Right atrium auricular region (tissue), 2 donors: ENCODE results near the gene STEAP3. TPM values are rescaled to one million over a fixed set of nuclear protein-coding genes. Genes with fewer than 3 reads are reported as not detected.
A peak's percentile ranks its signal among the peaks of the same experiment; 100 is the strongest.
"Not testable (repeated sequence)": the region's sequence is repeated elsewhere in the genome, so short reads cannot be mapped to it uniquely, and the experiment has no call there.

Experiments used
- DNase-seq: peaks from one replicate; pipeline ENCODE4 v3.0.0-alpha.2; 2019; ENCODE audit warnings: low spot score
- H3K27ac ChIP-seq, 2 donors: fragments of 200-600 bp; sonication (generic); 1 replicate in 1 of 2; 2 replicates in 1 of 2; pipeline ENCODE4 v1.5.1; 2016 to 2019
- H3K27me3 ChIP-seq, 2 donors: fragments of 200-600 bp; sonication (generic); one replicate each; pipeline versions ENCODE4 v1.5.1 to v1.6.0; 2017 to 2019
- H3K36me3 ChIP-seq: fragments of 200-600 bp; sonication (generic); one replicate; pipeline ENCODE4 v1.5.1; 2016
- H3K4me1 ChIP-seq, 2 donors: fragments of 200-600 bp; sonication (generic); one replicate each; pipeline versions ENCODE4 v1.5.1 to v1.6.0; 2017 to 2019
- H3K4me3 ChIP-seq, 2 donors: fragments of 200-600 bp; sonication (generic); 1 replicate in 1 of 2; 2 replicates in 1 of 2; pipeline ENCODE4 v1.5.1; 2017 to 2019; ENCODE audit warnings: mild to moderate bottlenecking in 1 of 2, moderate library complexity in 1 of 2
- H3K9me3 ChIP-seq, 2 donors: fragments of 200-600 bp; sonication (generic); one replicate each; pipeline ENCODE4 v1.5.1; 2019
- CTCF ChIP-seq, 2 donors: fragments of 200-600 bp; sonication (generic); IDR thresholded peaks; one replicate each; pipeline ENCODE4 v1.5.1; 2019; ENCODE audit warnings: antibody characterized with exemption in 2 of 2
- total RNA-seq, 2 donors: library from RNA; depleted of rRNA; stranded (reverse); fragments of >200 nt; gene quantifications; one replicate each; pipeline ENCODE4 v1.1.0, GENCODE V29; 2016

The STEAP3 gene
- total RNA-seq, 2 donors from 2014 or later: 4.4 to 8.2 TPM

DNA sequence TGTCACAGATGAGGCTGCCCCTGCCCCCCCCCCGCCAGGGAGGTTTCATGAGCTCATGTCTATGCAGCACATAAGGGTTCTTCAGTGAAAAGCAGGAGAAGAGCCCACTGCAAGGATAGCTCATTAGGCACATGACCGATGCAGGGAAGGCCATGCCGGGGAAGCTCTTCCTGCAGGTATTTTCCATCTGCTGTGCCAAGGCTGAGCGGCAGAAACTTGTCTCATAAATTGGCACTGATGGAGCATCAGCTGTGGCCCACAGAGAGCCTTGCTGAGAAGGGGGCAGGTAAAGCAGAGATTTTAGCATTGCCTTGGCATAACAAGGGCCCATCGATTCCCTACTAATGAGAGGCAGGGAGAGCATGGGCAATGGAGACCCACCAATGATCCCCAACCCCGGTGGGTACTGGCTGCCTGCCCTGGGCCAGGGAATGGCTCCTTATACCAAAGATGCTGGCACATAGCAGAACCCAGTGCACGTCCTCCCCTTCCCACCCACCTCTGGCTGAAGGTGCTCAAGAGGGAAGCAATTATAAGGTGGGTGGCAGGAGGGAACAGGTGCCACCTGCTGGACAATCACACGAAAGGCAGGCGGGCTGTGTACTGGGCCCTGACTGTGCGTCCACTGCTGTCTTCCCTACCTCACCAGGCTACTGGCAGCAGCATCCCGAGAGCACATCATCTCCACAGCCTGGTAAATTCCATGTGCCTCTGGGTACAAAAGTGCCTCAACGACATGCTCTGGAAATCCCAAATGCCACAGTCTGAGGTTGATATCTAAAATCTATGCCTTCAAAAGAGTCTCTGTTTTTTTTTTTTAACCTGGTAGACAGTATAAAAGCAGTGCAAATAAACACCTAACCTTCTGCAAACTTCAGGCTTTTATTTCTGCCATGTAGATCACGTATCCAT, 41.4 kb downstream of the STEAP3 start:
- Histone ChIP-seq H3K27ac (no peak overlapping the region), H3K9me3 (no peaks in the 10 kb centered on the region), H3K27me3 (no peaks in the 10 kb centered on the region), H3K36me3 (no peaks in the 10 kb centered on the region), H3K4me1 (no peaks in the 10 kb centered on the region), H3K4me3 (no peak overlapping the region)
- peak; percentile 47 to 82 for TF ChIP-seq CTCF (IDR thresholded peaks at IDR 0.05)
- no peak for DNase-seq

GRCh38 chr2:119265693-119266066, 42.0 kb downstream of the STEAP3 start:
- no peaks in the 10 kb centered on the region for H3K27me3 ChIP-seq
- H3K27ac ChIP-seq: no peak overlapping the region
- H3K4me3 ChIP-seq: no peak overlapping the region
- DNase-seq: no peak
- H3K4me1 ChIP-seq: no peaks in the 10 kb centered on the region
- TF ChIP-seq CTCF (IDR thresholded peaks at IDR 0.05): no peak
- H3K36me3 ChIP-seq: no peaks in the 10 kb centered on the region
- no peaks in the 10 kb centered on the region for H3K9me3 ChIP-seq

DNA sequence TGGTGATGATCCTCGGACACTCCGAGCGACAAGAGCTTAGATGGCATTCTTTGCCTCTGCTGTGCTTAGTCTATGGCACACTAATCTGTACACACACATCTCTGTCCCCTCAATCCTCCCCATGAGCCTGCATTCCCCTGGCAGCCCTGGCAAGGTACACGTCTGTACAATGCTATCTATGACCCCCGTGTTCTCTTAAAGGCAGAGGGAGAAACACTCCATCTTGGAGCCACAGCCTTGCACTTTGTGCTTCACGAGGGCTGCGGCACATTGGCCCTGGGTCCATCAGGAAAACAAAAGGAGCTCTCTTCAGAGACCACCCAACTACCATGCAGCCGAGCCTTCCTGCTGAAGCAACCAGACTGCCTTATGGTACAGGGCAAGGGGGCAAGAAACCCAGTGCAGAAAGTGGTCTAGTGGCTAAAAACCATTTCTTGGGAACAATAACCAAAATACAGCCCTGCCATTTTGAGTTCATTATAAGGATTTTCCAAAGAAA, 42.5 kb downstream of the STEAP3 start:
- Histone ChIP-seq H3K4me3 (no peak overlapping the region), H3K9me3 (no peaks in the 10 kb centered on the region), H3K36me3 (no peaks in the 10 kb centered on the region), H3K27me3 (no peaks in the 10 kb centered on the region), H3K4me1 (no peaks in the 10 kb centered on the region), H3K27ac (no peak overlapping the region)
- TF ChIP-seq CTCF (IDR thresholded peaks at IDR 0.05): no peak
- DNase-seq: no peak

DNA sequence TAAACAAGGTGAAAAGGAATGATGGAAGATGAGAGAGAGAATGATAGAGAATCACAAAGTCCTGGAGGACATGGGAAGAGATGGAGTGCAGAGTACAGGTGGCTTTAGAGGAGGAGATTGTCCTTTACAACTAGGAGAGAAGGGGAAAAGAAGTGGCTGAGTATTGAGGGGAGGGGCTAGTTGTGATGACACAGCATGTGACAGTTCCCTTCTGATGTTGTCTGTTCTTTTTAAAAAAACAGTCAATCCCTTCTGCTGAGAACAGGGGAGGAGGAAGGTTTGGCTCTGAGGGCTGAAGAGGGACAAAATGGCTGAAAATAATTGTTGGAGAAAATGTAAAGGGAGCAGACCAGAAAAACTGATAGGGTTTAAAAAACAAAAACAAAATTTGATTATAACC, 44.0 kb downstream of the STEAP3 start:
- TF ChIP-seq CTCF (IDR thresholded peaks at IDR 0.05): no peak
- no peak overlapping the region for H3K4me3 ChIP-seq
- H3K27me3 ChIP-seq: no peaks in the 10 kb centered on the region
- DNase-seq: no peak
- H3K36me3 ChIP-seq: no peaks in the 10 kb centered on the region
- H3K4me1 ChIP-seq: no peaks in the 10 kb centered on the region
- H3K27ac ChIP-seq: no peak overlapping the region
- no peaks in the 10 kb centered on the region for H3K9me3 ChIP-seq

GRCh38 chr2:119276864-119277263, 53.2 kb downstream of the STEAP3 start:
- no peak for TF ChIP-seq CTCF (IDR thresholded peaks at IDR 0.05)
- Histone ChIP-seq H3K4me1 (no peaks in the 10 kb centered on the region), H3K36me3 (no peaks in the 10 kb centered on the region), H3K4me3 (no peak overlapping the region), H3K27me3 (no peaks in the 10 kb centered on the region), H3K9me3 (no peaks in the 10 kb centered on the region), H3K27ac (no peak overlapping the region)
- no peak for DNase-seq

DNA sequence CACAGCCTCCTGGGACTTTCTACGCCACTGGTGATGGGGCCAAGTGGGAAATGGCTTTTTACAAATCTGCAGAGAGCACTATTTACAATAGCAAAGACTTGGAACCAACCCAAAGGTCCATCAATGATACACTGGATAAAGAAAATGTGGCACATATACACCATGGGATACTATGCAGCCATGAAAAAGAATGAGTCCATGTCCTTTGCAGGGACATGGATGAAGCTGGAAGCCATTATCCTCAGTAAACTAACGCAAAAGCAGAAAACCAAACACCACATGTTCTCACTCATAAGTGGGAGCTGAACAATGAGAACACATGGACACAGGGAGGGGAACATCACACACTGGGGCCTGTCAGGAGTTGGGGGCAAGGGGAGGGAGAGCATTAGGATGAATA, 54.8 kb downstream of the STEAP3 start:
- H3K9me3 ChIP-seq, H3K4me3 ChIP-seq, H3K36me3 ChIP-seq, H3K27me3 ChIP-seq, DNase-seq, H3K27ac ChIP-seq: not testable (repeated sequence)
- H3K4me1 ChIP-seq: peaks cover 0 to 11% of the 10 kb centered on the region in 2 donors
